ENCODE data around the gene ARFIP1.
A peak's percentile ranks its signal among the peaks of the same experiment; 100 is the strongest.

The ARFIP1 gene

DNA sequence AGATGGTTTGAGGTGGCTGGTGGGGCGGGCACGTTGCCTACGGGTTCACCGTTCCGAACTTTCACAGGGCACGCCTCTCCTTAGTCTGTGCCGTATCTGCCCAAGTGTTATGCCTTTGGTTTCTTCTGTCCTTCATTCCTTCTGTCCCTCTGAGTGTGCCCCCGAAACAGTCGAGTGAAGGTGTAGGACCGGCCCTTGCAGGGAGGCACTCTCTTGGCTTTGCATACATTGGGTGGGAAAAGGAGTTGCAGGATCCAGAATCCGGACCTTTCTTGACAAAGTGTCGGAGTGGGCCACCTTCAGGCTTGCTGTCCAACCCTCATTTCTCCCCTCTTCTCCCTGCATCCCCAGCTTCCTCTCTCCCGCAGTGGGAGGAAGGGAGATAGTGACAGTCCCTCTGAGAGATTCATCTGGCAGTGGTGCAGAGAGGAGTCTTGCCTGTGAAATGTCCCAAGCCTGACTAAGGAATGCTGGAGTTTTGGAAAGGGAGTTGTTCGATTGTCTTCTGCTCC, 569 bp downstream of the ARFIP1 start (continued):
- no peak for TF ChIP-seq ZNF544 (tag by site-specific recombination; IDR thresholded peaks at IDR 0.05)
- peak; percentile 32 for TF ChIP-seq ZBTB17 (tag by site-specific recombination; IDR thresholded peaks at IDR 0.05)
- TF ChIP-seq ZNF768 (tag by site-specific recombination; IDR thresholded peaks at IDR 0.05): no peak
- no peak for TF ChIP-seq OVOL3 (tag by site-specific recombination; IDR thresholded peaks at IDR 0.05)
- TF ChIP-seq, protein P1, sequence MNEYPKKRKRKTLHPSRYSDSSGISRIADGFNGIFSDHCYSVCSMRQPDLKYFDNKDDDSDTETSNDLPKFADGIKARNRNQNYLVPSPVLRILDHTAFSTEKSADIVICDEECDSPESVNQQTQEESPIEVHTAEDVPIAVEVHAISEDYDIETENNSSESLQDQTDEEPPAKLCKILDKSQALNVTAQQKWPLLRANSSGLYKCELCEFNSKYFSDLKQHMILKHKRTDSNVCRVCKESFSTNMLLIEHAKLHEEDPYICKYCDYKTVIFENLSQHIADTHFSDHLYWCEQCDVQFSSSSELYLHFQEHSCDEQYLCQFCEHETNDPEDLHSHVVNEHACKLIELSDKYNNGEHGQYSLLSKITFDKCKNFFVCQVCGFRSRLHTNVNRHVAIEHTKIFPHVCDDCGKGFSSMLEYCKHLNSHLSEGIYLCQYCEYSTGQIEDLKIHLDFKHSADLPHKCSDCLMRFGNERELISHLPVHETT (tag by site-specific recombination; IDR thresholded peaks at IDR 0.05): no peak
- TF ChIP-seq ZNF2 (tag by site-specific recombination; IDR thresholded peaks at IDR 0.05): 0 out of 2 replicates have a peak, but pooled peaks have one; percentile 3
- TF ChIP-seq GFI1B (tag by site-specific recombination; IDR thresholded peaks at IDR 0.05): no peak
- no peak for TF ChIP-seq ZNF785 (tag by site-specific recombination; IDR thresholded peaks at IDR 0.05)
- no peak for TF ChIP-seq RBAK (tag by site-specific recombination; IDR thresholded peaks at IDR 0.05)
- no peak for TF ChIP-seq ZBTB20 (tag by site-specific recombination; IDR thresholded peaks at IDR 0.05)
- TF ChIP-seq KLF9 (tag by site-specific recombination; IDR thresholded peaks at IDR 0.05; ENCODE audit: low read depth): no peak
- TF ChIP-seq ZXDB (tag by site-specific recombination; IDR thresholded peaks at IDR 0.05): peak; percentile 83; the same call in 1 of the 2 replicates
- no peak for TF ChIP-seq ZFP69B (tag by site-specific recombination; IDR thresholded peaks at IDR 0.05)
- TF ChIP-seq SP7 (tag by site-specific recombination; IDR thresholded peaks at IDR 0.05): no peak
- no peak for TF ChIP-seq ZNF660 (tag by site-specific recombination; IDR thresholded peaks at IDR 0.05)
- TF ChIP-seq ZNF629 (tag by site-specific recombination; IDR thresholded peaks at IDR 0.05): no peak
- no peak for TF ChIP-seq BCL11A (tag by site-specific recombination; IDR thresholded peaks at IDR 0.05; ENCODE audit: low read depth)
- TF ChIP-seq ZNF76 (tag by site-specific recombination; IDR thresholded peaks at IDR 0.05; ENCODE audit: borderline replicate concordance, low read depth): 0 out of 2 replicates have a peak, but pooled peaks have one; percentile 2
- no peak for TF ChIP-seq ZNF426 (tag by site-specific recombination; IDR thresholded peaks at IDR 0.05)
- TF ChIP-seq, protein P2, sequence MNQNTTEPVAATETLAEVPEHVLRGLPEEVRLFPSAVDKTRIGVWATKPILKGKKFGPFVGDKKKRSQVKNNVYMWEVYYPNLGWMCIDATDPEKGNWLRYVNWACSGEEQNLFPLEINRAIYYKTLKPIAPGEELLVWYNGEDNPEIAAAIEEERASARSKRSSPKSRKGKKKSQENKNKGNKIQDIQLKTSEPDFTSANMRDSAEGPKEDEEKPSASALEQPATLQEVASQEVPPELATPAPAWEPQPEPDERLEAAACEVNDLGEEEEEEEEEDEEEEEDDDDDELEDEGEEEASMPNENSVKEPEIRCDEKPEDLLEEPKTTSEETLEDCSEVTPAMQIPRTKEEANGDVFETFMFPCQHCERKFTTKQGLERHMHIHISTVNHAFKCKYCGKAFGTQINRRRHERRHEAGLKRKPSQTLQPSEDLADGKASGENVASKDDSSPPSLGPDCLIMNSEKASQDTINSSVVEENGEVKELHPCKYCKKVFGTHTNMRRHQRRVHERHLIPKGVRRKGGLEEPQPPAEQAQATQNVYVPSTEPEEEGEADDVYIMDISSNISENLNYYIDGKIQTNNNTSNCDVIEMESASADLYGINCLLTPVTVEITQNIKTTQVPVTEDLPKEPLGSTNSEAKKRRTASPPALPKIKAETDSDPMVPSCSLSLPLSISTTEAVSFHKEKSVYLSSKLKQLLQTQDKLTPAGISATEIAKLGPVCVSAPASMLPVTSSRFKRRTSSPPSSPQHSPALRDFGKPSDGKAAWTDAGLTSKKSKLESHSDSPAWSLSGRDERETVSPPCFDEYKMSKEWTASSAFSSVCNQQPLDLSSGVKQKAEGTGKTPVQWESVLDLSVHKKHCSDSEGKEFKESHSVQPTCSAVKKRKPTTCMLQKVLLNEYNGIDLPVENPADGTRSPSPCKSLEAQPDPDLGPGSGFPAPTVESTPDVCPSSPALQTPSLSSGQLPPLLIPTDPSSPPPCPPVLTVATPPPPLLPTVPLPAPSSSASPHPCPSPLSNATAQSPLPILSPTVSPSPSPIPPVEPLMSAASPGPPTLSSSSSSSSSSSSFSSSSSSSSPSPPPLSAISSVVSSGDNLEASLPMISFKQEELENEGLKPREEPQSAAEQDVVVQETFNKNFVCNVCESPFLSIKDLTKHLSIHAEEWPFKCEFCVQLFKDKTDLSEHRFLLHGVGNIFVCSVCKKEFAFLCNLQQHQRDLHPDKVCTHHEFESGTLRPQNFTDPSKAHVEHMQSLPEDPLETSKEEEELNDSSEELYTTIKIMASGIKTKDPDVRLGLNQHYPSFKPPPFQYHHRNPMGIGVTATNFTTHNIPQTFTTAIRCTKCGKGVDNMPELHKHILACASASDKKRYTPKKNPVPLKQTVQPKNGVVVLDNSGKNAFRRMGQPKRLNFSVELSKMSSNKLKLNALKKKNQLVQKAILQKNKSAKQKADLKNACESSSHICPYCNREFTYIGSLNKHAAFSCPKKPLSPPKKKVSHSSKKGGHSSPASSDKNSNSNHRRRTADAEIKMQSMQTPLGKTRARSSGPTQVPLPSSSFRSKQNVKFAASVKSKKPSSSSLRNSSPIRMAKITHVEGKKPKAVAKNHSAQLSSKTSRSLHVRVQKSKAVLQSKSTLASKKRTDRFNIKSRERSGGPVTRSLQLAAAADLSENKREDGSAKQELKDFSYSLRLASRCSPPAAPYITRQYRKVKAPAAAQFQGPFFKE (tag by site-specific recombination; IDR thresholded peaks at IDR 0.05; ENCODE audit: borderline replicate concordance): no peak
- no peak for TF ChIP-seq ZSCAN16 (tag by site-specific recombination; IDR thresholded peaks at IDR 0.05)
- no peak for TF ChIP-seq ZNF670 (tag by site-specific recombination; IDR thresholded peaks at IDR 0.05; ENCODE audit: low read depth)
- TF ChIP-seq ZNF223 (tag by site-specific recombination; IDR thresholded peaks at IDR 0.05): no peak
- no peak for TF ChIP-seq ZNF664 (tag by site-specific recombination; IDR thresholded peaks at IDR 0.05)
- no peak for TF ChIP-seq HOXD13 (CRISPR knock-in tag; IDR thresholded peaks at IDR 0.05; ENCODE audit: borderline replicate concordance)
- TF ChIP-seq, protein P3, sequence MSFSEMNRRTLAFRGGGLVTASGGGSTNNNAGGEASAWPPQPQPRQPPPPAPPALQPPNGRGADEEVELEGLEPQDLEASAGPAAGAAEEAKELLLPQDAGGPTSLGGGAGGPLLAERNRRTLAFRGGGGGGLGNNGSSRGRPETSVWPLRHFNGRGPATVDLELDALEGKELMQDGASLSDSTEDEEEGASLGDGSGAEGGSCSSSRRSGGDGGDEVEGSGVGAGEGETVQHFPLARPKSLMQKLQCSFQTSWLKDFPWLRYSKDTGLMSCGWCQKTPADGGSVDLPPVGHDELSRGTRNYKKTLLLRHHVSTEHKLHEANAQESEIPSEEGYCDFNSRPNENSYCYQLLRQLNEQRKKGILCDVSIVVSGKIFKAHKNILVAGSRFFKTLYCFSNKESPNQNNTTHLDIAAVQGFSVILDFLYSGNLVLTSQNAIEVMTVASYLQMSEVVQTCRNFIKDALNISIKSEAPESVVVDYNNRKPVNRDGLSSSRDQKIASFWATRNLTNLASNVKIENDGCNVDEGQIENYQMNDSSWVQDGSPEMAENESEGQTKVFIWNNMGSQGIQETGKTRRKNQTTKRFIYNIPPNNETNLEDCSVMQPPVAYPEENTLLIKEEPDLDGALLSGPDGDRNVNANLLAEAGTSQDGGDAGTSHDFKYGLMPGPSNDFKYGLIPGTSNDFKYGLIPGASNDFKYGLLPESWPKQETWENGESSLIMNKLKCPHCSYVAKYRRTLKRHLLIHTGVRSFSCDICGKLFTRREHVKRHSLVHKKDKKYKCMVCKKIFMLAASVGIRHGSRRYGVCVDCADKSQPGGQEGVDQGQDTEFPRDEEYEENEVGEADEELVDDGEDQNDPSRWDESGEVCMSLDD (tag by site-specific recombination; IDR thresholded peaks at IDR 0.05): no peak
- TF ChIP-seq ZNF292 (tag by site-specific recombination; IDR thresholded peaks at IDR 0.05; ENCODE audit: borderline replicate concordance, low read depth): no peak
- TF ChIP-seq ZNF211 (tag by site-specific recombination; IDR thresholded peaks at IDR 0.05; ENCODE audit: low read depth): no peak
- no peak for TF ChIP-seq ZNF23 (tag by site-specific recombination; IDR thresholded peaks at IDR 0.05; ENCODE audit: borderline replicate concordance)
- TF ChIP-seq ZNF701 (tag by site-specific recombination; IDR thresholded peaks at IDR 0.05): no peak
